HEK293 (cell line): ENCODE results near the gene KIT.

Source experiments
- CTCF ChIA-PET: fragments of 350-600 bp; formaldehyde crosslinking; extraction: SDS; loops from one replicate; lab custom pipeline; 2021; ENCODE audit warnings: antibody characterized with exemption; lab: Yijun Ruan, JAX
- POLR2A ChIA-PET: fragments of 300-600 bp; formaldehyde crosslinking; extraction: SDS; loops from one replicate; lab custom pipeline; 2020; ENCODE audit warnings: antibody characterized with exemption, inconsistent platforms; lab: Yijun Ruan, JAX
- H3K27ac ChIP-seq: fragments of 200-500 bp; sonication (Bioruptor generic); 2 replicates; pipeline ENCODE4 v1.5.1; 2014; ENCODE audit warnings: low read depth, low read length, control low read depth, inconsistent platforms; ENCODE audit errors: extremely low read depth
- H3K36me3 ChIP-seq, 2 experiments: fragments of 200-500 bp in 1 of 2; sonication (Bioruptor generic) in 1 of 2; 1 replicate in 1 of 2; 2 replicates in 1 of 2; pipeline ENCODE4 v1.5.1; 2014 to 2017; ENCODE audit warnings: inconsistent platforms in 2 of 2, low read length in 2 of 2; ENCODE audit not compliant: control insufficient read depth in 2 of 2, insufficient read depth in 1 of 2
- H3K4me1 ChIP-seq: fragments of 200-500 bp; sonication (Bioruptor generic); 2 replicates; pipeline ENCODE4 v1.5.1; 2014; ENCODE audit warnings: mild to moderate bottlenecking, low read length, inconsistent platforms; ENCODE audit not compliant: control insufficient read depth, insufficient read depth
- H3K4me3 ChIP-seq: 2 replicates; pipeline ENCODE4 v1.5.1; 2011; ENCODE audit warnings: low read depth, mild to moderate bottlenecking, control low read depth, low read length, moderate library complexity
- H3K9me3 ChIP-seq: fragments of 200-500 bp; sonication (Bioruptor generic); 2 replicates; pipeline ENCODE4 v1.5.1; 2014; ENCODE audit warnings: low read depth, low read length, inconsistent platforms; ENCODE audit not compliant: control insufficient read depth, insufficient read depth
- BCL11B ChIP-seq: fragments of 450-650 bp; formaldehyde crosslinking; IDR thresholded peaks from 2 replicates; pipeline ENCODE4 v1.5.1; 2016; ENCODE audit warnings: low read depth, missing biosample characterization, missing genetic modification characterization
- GLI2 ChIP-seq: fragments of 450-650 bp; formaldehyde crosslinking; IDR thresholded peaks from 2 replicates; pipeline ENCODE4; 2017; ENCODE audit warnings: missing biosample characterization, missing genetic modification characterization, low read depth, borderline replicate concordance
- GLI4 ChIP-seq: fragments of 450-650 bp; formaldehyde crosslinking; IDR thresholded peaks from 2 replicates; pipeline ENCODE4 v1.5.1; 2016; ENCODE audit warnings: missing biosample characterization, missing genetic modification characterization
- GLIS2 ChIP-seq: fragments of 450-650 bp; formaldehyde crosslinking; IDR thresholded peaks from 2 replicates; pipeline ENCODE4 v1.5.1; 2016; ENCODE audit warnings: missing biosample characterization, missing genetic modification characterization
- HOXC10 ChIP-seq: sonication (generic); formaldehyde crosslinking; IDR thresholded peaks from 2 replicates; pipeline ENCODE4 v1.8.1; 2023; ENCODE audit warnings: mild to moderate bottlenecking, missing genetic modification reagents
- KLF9 ChIP-seq: fragments of 450-650 bp; formaldehyde crosslinking; IDR thresholded peaks from 2 replicates; pipeline ENCODE4 v1.5.1; 2016; ENCODE audit warnings: missing biosample characterization, missing genetic modification characterization, low read depth
- PRDM2 ChIP-seq: fragments of 450-650 bp; formaldehyde crosslinking; IDR thresholded peaks from 2 replicates; pipeline ENCODE4 v1.5.1; 2016; ENCODE audit warnings: missing biosample characterization, missing genetic modification characterization, borderline replicate concordance
- SETDB1 ChIP-seq: IDR thresholded peaks from one replicate; pipeline ENCODE4 v1.6.1; 2017; ENCODE audit warnings: mild to moderate bottlenecking, low read length, moderate library complexity, mixed read lengths; ENCODE audit not compliant: insufficient read length
- WT1 ChIP-seq: fragments of 450-650 bp; formaldehyde crosslinking; IDR thresholded peaks from 2 replicates; pipeline ENCODE4 v1.5.1; 2016; ENCODE audit warnings: missing biosample characterization, missing genetic modification characterization
- ZBTB20 ChIP-seq: fragments of 450-650 bp; formaldehyde crosslinking; IDR thresholded peaks from 2 replicates; pipeline ENCODE4 v1.5.1; 2016; ENCODE audit warnings: missing biosample characterization, missing genetic modification characterization
- ZFP69B ChIP-seq: fragments of 450-650 bp; formaldehyde crosslinking; IDR thresholded peaks from 2 replicates; pipeline ENCODE4 v1.5.1; 2016; ENCODE audit warnings: missing biosample characterization, missing genetic modification characterization
- ZNF132 ChIP-seq: fragments of 450-650 bp; formaldehyde crosslinking; IDR thresholded peaks from 2 replicates; pipeline ENCODE4 v1.5.1; 2017; ENCODE audit warnings: missing biosample characterization, missing genetic modification characterization, borderline replicate concordance
- ZNF292 ChIP-seq: fragments of 450-650 bp; formaldehyde crosslinking; IDR thresholded peaks from 2 replicates; pipeline ENCODE4 v1.5.1; 2016; ENCODE audit warnings: low read depth, missing biosample characterization, missing genetic modification characterization, borderline replicate concordance
- ZNF37A ChIP-seq: fragments of 450-650 bp; IDR thresholded peaks from 2 replicates; pipeline ENCODE4 v1.5.1; 2018; ENCODE audit warnings: missing biosample characterization, missing genetic modification characterization
- ZNF561 ChIP-seq: fragments of 450-650 bp; IDR thresholded peaks from 2 replicates; pipeline ENCODE4 v1.5.1; 2018; ENCODE audit warnings: missing biosample characterization, missing genetic modification characterization, borderline replicate concordance
- ZNF639 ChIP-seq: fragments of 450-650 bp; formaldehyde crosslinking; IDR thresholded peaks from 2 replicates; pipeline ENCODE4 v1.5.1; 2016; ENCODE audit warnings: missing biosample characterization, missing genetic modification characterization
- ZNF747 ChIP-seq: fragments of 450-650 bp; formaldehyde crosslinking; IDR thresholded peaks from 2 replicates; pipeline ENCODE4 v1.5.1; 2016; ENCODE audit warnings: missing biosample characterization, missing genetic modification characterization
- ZNF776 ChIP-seq: fragments of 450-650 bp; formaldehyde crosslinking; IDR thresholded peaks from 2 replicates; pipeline ENCODE4 v1.5.0; 2017; ENCODE audit warnings: missing biosample characterization, missing genetic modification characterization, borderline replicate concordance
- ZSCAN23 ChIP-seq: fragments of 450-650 bp; formaldehyde crosslinking; IDR thresholded peaks from 2 replicates; pipeline ENCODE4 v1.5.1; 2016; ENCODE audit warnings: missing biosample characterization, missing genetic modification characterization

The KIT gene

DNA sequence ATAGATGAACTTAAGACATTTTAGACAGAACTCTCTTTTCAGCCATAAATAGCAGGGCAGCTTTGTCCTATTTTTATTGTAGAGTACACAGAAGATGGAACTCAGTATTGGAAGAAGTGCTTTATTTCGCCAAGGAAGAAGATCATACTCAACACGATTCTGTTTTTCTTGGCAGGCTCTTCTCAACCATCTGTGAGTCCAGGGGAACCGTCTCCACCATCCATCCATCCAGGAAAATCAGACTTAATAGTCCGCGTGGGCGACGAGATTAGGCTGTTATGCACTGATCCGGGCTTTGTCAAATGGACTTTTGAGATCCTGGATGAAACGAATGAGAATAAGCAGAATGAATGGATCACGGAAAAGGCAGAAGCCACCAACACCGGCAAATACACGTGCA is 37.6 kb downstream of the KIT start (continued):
- TF ChIP-seq HOXC10, result no peak
- TF ChIP-seq ZNF747, result no peak
- no peak for TF ChIP-seq ZNF37A (tag by site-specific recombination)
- TF ChIP-seq ZNF292 (tag by site-specific recombination), result no peak
- TF ChIP-seq SETDB1, result no peak
- no peak for TF ChIP-seq ZBTB20 (tag by site-specific recombination)
- TF ChIP-seq ZNF561 (tag by site-specific recombination), result no peak
- no peak for TF ChIP-seq BCL11B (tag by site-specific recombination)
- TF ChIP-seq, all 188 proteins: peak for 0

DNA sequence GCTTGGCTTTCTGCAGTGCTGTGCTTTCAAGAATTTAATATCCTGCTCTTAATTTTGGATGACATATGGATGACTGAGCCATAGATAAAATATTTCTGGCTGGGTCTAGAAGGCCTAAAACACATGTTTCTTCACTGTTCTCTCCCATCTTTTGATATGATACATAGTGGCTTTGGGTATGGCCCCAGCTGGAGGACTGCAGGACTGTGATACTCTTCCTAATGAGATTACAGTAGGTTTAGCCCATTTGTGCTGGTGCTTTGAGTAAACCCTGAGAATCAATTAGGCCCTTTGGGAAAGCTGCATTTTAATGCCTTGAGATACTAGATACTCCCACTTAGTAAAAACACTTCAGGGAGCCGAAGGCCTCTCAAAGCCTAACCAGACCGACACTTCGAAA is 38.0 kb downstream of the KIT start:
- no peak overlapping the region for H3K27ac ChIP-seq
- H3K36me3 ChIP-seq, result peaks cover 0 to 16% of the 10 kb centered on the region in 2 experiments; a peak in 1 of 3 replicates
- TF ChIP-seq GLI2 (no peak), PRDM2 (tag by site-specific recombination) (no peak), KLF9 (tag by site-specific recombination) (no peak), ZNF132 (tag by site-specific recombination) (no peak), HOXC10 (no peak), ZFP69B (no peak), ZSCAN23 (tag by site-specific recombination) (no peak), WT1 (tag by site-specific recombination) (no peak), ZNF776 (tag by site-specific recombination) (no peak), GLI4 (tag by site-specific recombination) (no peak)
- H3K4me3 ChIP-seq, result no peak overlapping the region
- CTCF ChIA-PET, result no interaction called here
- no peaks in the 10 kb centered on the region for H3K4me1 ChIP-seq
- POLR2A ChIA-PET, result no interaction called here
- H3K9me3 ChIP-seq, result no peaks in the 10 kb centered on the region

- no peak overlapping the region for H3K4me3 ChIP-seq
- no peaks in the 10 kb centered on the region for H3K9me3 ChIP-seq
- H3K27ac ChIP-seq, result no peak overlapping the region
- no peak for TF ChIP-seq GLIS2 (tag by site-specific recombination)
- TF ChIP-seq ZNF639 (tag by site-specific recombination), result no peak
- no peak for TF ChIP-seq HOXC10
- H3K36me3 ChIP-seq, result peaks cover 0 to 16% of the 10 kb centered on the region in 2 experiments; a peak in 1 of 3 replicates
- CTCF ChIA-PET, result no interaction called here
- POLR2A ChIA-PET, result no interaction called here
- no peaks in the 10 kb centered on the region for H3K4me1 ChIP-seq
These were observed 38.9 kb downstream of the KIT start for GRCh38 chr4:54696649-54697048.
